ENCODE data around the gene FLNA. TPM values are rescaled to one million over a fixed set of nuclear protein-coding genes. Genes with fewer than 3 reads are reported as not detected.
A peak's percentile ranks its signal among the peaks of the same experiment; 100 is the strongest.

The FLNA gene
- total RNA-seq, 2 donors from 2014 or later, result 1,074 to 1,251 TPM

- H3K9ac ChIP-seq (ENCODE audit: extremely low read depth, low read length, poor library complexity, severe bottlenecking), result no peak overlapping the region
- Mint-ChIP-seq H3K27ac (peak overlapping the region; percentile 52), H3K27me3 (ENCODE audit: insufficient read depth) (peaks cover 1% of the 10 kb centered on the region), H3K4me1 (peaks cover 5% of the 10 kb centered on the region), H3K36me3 (ENCODE audit: low read depth) (no peaks in the 10 kb centered on the region), H3K9me3 (peaks cover 55% of the 10 kb centered on the region), H3K4me3 (peak overlapping the region; percentile 39)
- no peak overlapping the region for H3K27ac ChIP-seq (ENCODE audit: low read depth, low read length)
- H3K27me3 ChIP-seq (ENCODE audit: control insufficient read depth, insufficient read depth, low read length, poor library complexity, severe bottlenecking), result no peaks in the 10 kb centered on the region
- 53 to 100% methylated on average over 1 to 10 of the region's 10 CpGs for WGBS, 2 experiments (ENCODE audit: insufficient coverage in 1 of 2, insufficient read length in 1 of 2)
- H3K4me1 ChIP-seq (ENCODE audit: control insufficient read depth, insufficient read depth, low read length), result no peaks in the 10 kb centered on the region
- peak overlapping the region; percentile 76 for H3K4me3 ChIP-seq (ENCODE audit: low read length)
- no peaks in the 10 kb centered on the region for H3K36me3 ChIP-seq (ENCODE audit: control insufficient read depth, insufficient read depth, low read length)
- TF ChIP-seq, protein P1, sequence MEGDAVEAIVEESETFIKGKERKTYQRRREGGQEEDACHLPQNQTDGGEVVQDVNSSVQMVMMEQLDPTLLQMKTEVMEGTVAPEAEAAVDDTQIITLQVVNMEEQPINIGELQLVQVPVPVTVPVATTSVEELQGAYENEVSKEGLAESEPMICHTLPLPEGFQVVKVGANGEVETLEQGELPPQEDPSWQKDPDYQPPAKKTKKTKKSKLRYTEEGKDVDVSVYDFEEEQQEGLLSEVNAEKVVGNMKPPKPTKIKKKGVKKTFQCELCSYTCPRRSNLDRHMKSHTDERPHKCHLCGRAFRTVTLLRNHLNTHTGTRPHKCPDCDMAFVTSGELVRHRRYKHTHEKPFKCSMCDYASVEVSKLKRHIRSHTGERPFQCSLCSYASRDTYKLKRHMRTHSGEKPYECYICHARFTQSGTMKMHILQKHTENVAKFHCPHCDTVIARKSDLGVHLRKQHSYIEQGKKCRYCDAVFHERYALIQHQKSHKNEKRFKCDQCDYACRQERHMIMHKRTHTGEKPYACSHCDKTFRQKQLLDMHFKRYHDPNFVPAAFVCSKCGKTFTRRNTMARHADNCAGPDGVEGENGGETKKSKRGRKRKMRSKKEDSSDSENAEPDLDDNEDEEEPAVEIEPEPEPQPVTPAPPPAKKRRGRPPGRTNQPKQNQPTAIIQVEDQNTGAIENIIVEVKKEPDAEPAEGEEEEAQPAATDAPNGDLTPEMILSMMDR (conservative IDR thresholded peaks at IDR 0.05), result no peak
- no peaks in the 10 kb centered on the region for H3K9me3 ChIP-seq (ENCODE audit: control insufficient read depth, low read length)
- no peak for DNase-seq
Observed at GRCh38 chrX:154408659-154409221, 34.3 kb upstream of the FLNA start.

GRCh38 chrX:154404625-154405192, 30.3 kb upstream of the FLNA start:
- TF ChIP-seq, protein P1 (conservative IDR thresholded peaks at IDR 0.05), result no peak
- H3K4me1 ChIP-seq (ENCODE audit: control insufficient read depth, insufficient read depth, low read length), result no peaks in the 10 kb centered on the region
- Mint-ChIP-seq H3K27me3 (ENCODE audit: insufficient read depth) (peaks cover 1% of the 10 kb centered on the region), H3K4me3 (no peak overlapping the region), H3K36me3 (ENCODE audit: low read depth) (peaks cover 12% of the 10 kb centered on the region), H3K27ac (no peak overlapping the region), H3K4me1 (peaks cover 4% of the 10 kb centered on the region), H3K9me3 (peaks cover 67% of the 10 kb centered on the region)
- 95 to 100% methylated on average over 3 to 16 of the region's 16 CpGs for WGBS, 2 experiments (ENCODE audit: insufficient coverage in 1 of 2, insufficient read length in 1 of 2)
- H3K36me3 ChIP-seq (ENCODE audit: control insufficient read depth, insufficient read depth, low read length), result peaks cover 11% of the 10 kb centered on the region
- H3K4me3 ChIP-seq (ENCODE audit: low read length), result no peak overlapping the region
- no peak overlapping the region for H3K27ac ChIP-seq (ENCODE audit: low read depth, low read length)
- no peaks in the 10 kb centered on the region for H3K27me3 ChIP-seq (ENCODE audit: control insufficient read depth, insufficient read depth, low read length, poor library complexity, severe bottlenecking)
- peak; percentile 29 for DNase-seq
- H3K9me3 ChIP-seq (ENCODE audit: control insufficient read depth, low read length), result no peaks in the 10 kb centered on the region
- H3K9ac ChIP-seq (ENCODE audit: extremely low read depth, low read length, poor library complexity, severe bottlenecking), result no peak overlapping the region

DNA sequence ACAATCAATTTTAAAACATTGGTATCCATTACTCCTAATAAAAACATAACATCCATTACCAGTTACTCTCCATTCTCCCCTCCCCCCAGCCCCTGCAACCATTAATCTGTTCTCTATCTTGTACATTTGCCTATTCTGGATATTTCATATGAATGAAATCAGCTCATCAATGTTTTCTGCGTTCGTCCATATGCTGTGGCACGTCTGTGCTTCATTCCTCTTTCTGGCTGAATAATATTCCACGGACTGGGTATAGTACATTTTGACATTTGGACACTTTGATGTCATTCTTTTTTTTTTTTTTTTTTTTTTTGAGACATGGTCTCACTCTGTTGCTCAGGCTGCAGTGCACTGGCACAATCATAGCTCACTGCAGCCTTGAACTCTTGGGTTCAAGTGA, 29.4 kb upstream of the FLNA start:
- no peaks in the 10 kb centered on the region for H3K4me1 ChIP-seq (ENCODE audit: control insufficient read depth, insufficient read depth, low read length)
- no peak overlapping the region for H3K4me3 Mint-ChIP-seq
- TF ChIP-seq, protein P1 (conservative IDR thresholded peaks at IDR 0.05), result no peak
- peaks cover 5% of the 10 kb centered on the region for H3K4me1 Mint-ChIP-seq
- H3K36me3 Mint-ChIP-seq (ENCODE audit: low read depth), result peaks cover 21% of the 10 kb centered on the region
- no peaks in the 10 kb centered on the region for H3K27me3 ChIP-seq (ENCODE audit: control insufficient read depth, insufficient read depth, low read length, poor library complexity, severe bottlenecking)
- peaks cover 20% of the 10 kb centered on the region for H3K36me3 ChIP-seq (ENCODE audit: control insufficient read depth, insufficient read depth, low read length)
- no peak overlapping the region for H3K4me3 ChIP-seq (ENCODE audit: low read length)
- 100% methylated on average over 4 of the region's 4 CpGs; no CpG with 5 or more reads in 1 of the 2 experiments for WGBS, 2 experiments (ENCODE audit: insufficient coverage in 1 of 2, insufficient read length in 1 of 2)
- no peaks in the 10 kb centered on the region for H3K9me3 ChIP-seq (ENCODE audit: control insufficient read depth, low read length)
- peaks cover 71% of the 10 kb centered on the region for H3K9me3 Mint-ChIP-seq
- H3K27me3 Mint-ChIP-seq (ENCODE audit: insufficient read depth), result peaks cover 1% of the 10 kb centered on the region
- H3K27ac Mint-ChIP-seq, result no peak overlapping the region
- no peak for DNase-seq
- no peak overlapping the region for H3K9ac ChIP-seq (ENCODE audit: extremely low read depth, low read length, poor library complexity, severe bottlenecking)
- no peak overlapping the region for H3K27ac ChIP-seq (ENCODE audit: low read depth, low read length)
